Endothelial cell of umbilical vein (primary cell): ENCODE data around the gene LYRM4. TPM values are rescaled to one million over a fixed set of nuclear protein-coding genes. Genes with fewer than 3 reads are reported as not detected.

Source experiments
- BruUV-seq: library from RNA; stranded (reverse); fragments of 400-500 nt; replicated peaks from 2 replicates; lab custom pipeline; 2021; lab: Mats Ljungman, UMichigan
- CTCF ChIA-PET: fragments of 300-600, 350-600 bp; sonication (Branson Sonifier 250); formaldehyde crosslinking; loops from one replicate; lab custom pipeline; 2021; ENCODE audit warnings: antibody characterized with exemption, inconsistent platforms; lab: Charles Lee
- POLR2A ChIA-PET: fragments of 300-600, 350-600 bp; sonication (Branson Sonifier 250); formaldehyde crosslinking; loops from one replicate; lab custom pipeline; 2021; ENCODE audit warnings: antibody characterized with exemption, inconsistent platforms; lab: Charles Lee
- DNase-seq: peaks from one replicate; pipeline ENCODE4 v3.0.0-alpha.2; 2011; ENCODE audit warnings: low read depth, low spot score
- FAIRE-seq: peaks from 2 replicates; lab custom pipeline; 2011; peaks lifted over from hg19 to GRCh38; lab: Jason Lieb, UNC
- H2AFZ ChIP-seq: 2 replicates; pipeline ENCODE4 v1.6.0; 2012; ENCODE audit warnings: low read depth, low read length, control low read depth, inconsistent platforms
- H3K27ac ChIP-seq: 2 replicates; pipeline ENCODE4 v1.5.1; 2011; ENCODE audit warnings: low read depth, mild to moderate bottlenecking, control low read depth, low read length, moderate library complexity; ENCODE audit not compliant: insufficient read depth
- H3K27me3 ChIP-seq, 2 experiments: 2 replicates each; pipeline versions ENCODE4 v1.6.0 to v1.6.1; 2011; ENCODE audit warnings: low read length in 2 of 2, mixed read lengths in 1 of 2; ENCODE audit not compliant: control insufficient read depth in 2 of 2, insufficient read depth in 2 of 2
- H3K36me3 ChIP-seq, 2 experiments: 2 replicates in 1 of 2; 3 replicates in 1 of 2; pipeline ENCODE4 v1.5.1; 2011; ENCODE audit warnings: low read length in 2 of 2, mild to moderate bottlenecking in 1 of 2, moderate library complexity in 1 of 2; ENCODE audit not compliant: control insufficient read depth in 2 of 2, insufficient read depth in 2 of 2; ENCODE audit errors: extremely low read depth in 1 of 2
- H3K4me1 ChIP-seq: 3 replicates; pipeline ENCODE4 v1.5.1; 2011; ENCODE audit warnings: mild to moderate bottlenecking, low read length; ENCODE audit not compliant: control insufficient read depth, insufficient read depth; ENCODE audit errors: extremely low read depth
- H3K4me2 ChIP-seq: 2 replicates; pipeline ENCODE4 v1.6.1; 2011; ENCODE audit warnings: low read length, control low read depth, mixed read lengths; ENCODE audit not compliant: insufficient read depth
- H3K4me3 ChIP-seq, 3 experiments: fragments of 200-600 bp in 1 of 3; sonication (generic), shearing (Covaris generic) in 1 of 3; replicated peaks in 1 of 3; 2 replicates each; pipeline ENCODE4 v1.5.1; 2011 to 2016; ENCODE audit warnings: control low read depth in 3 of 3, low read length in 3 of 3, mild to moderate bottlenecking in 2 of 3, inconsistent platforms in 1 of 3, low read depth in 1 of 3, moderate library complexity in 1 of 3; ENCODE audit not compliant: insufficient read depth in 1 of 3
- H3K79me2 ChIP-seq: 2 replicates; pipeline ENCODE4 v1.6.0; 2012; ENCODE audit warnings: low read length, inconsistent platforms; ENCODE audit not compliant: control insufficient read depth, insufficient read depth
- H3K9ac ChIP-seq: replicated peaks from 2 replicates; pipeline ENCODE3; 2011; ENCODE audit warnings: low read length, control low read depth; ENCODE audit not compliant: insufficient read depth; ENCODE audit errors: extremely low read depth
- H3K9me1 ChIP-seq: replicated peaks from 3 replicates; pipeline ENCODE4 v1.6.0; 2011; ENCODE audit warnings: mild to moderate bottlenecking, low read length; ENCODE audit not compliant: control insufficient read depth, insufficient read depth; ENCODE audit errors: extremely low read depth
- H3K9me3 ChIP-seq: replicated peaks from 2 replicates; pipeline ENCODE4 v1.5.1; 2012; ENCODE audit warnings: low read length, inconsistent platforms; ENCODE audit not compliant: control insufficient read depth, insufficient read depth
- H4K20me1 ChIP-seq: replicated peaks from 2 replicates; pipeline ENCODE3; 2011; ENCODE audit warnings: mild to moderate bottlenecking, low read length; ENCODE audit not compliant: control insufficient read depth, insufficient read depth; ENCODE audit errors: extremely low read depth
- EZH2 ChIP-seq: IDR thresholded peaks from 2 replicates; pipeline ENCODE4 v1.6.1; 2012; ENCODE audit warnings: borderline replicate concordance, low read depth, mild to moderate bottlenecking, moderate library complexity, low read length, inconsistent platforms; ENCODE audit not compliant: severe bottlenecking
- JUN ChIP-seq: IDR thresholded peaks from 2 replicates; pipeline ENCODE4 v1.6.1; 2011; ENCODE audit warnings: borderline replicate concordance, low read depth; ENCODE audit not compliant: insufficient read length, insufficient read depth
- MYC ChIP-seq: IDR thresholded peaks from one replicate; pipeline ENCODE4 v1.6.1; 2011; ENCODE audit warnings: mild to moderate bottlenecking, low read depth, low read length
- POLR2A ChIP-seq: IDR thresholded peaks from 2 replicates; pipeline ENCODE4 v1.6.1; 2012; ENCODE audit warnings: low read depth, mild to moderate bottlenecking, control low read depth, low read length
- POLR2AphosphoS5 ChIP-seq: IDR thresholded peaks from 2 replicates; pipeline ENCODE4 v1.6.1; 2012; ENCODE audit warnings: low read depth, mild to moderate bottlenecking, control low read depth, low read length, moderate library complexity; ENCODE audit not compliant: insufficient read depth
- dilution Hi-C: fragments of 300-500 bp; cut with MboI; formaldehyde crosslinking; loops from one replicate; pipeline ENCODE4 v1.15.0; 2019; ENCODE audit warnings: low sequenced_read_pairs; ENCODE audit not compliant: extremely low pct_ligation_motif_present
- intact Hi-C: fragments of 100-400 bp; cut with micrococcal nuclease; formaldehyde crosslinking; loops from one replicate; pipeline ENCODE4 v1.10.0; 2022
- polyA plus RNA-seq, 4 experiments: library from polyadenylated mRNA; depleted of rRNA in 3 of 4; stranded (reverse) in 3 of 4; unstranded in 1 of 4; fragments of >200 nt; gene quantifications; 2 replicates each; pipeline versions ENCODE4 v1.2.1 to v1.2.3, GENCODE V29; 2011 to 2012; ENCODE audit warnings: missing spikeins in 1 of 4
- total RNA-seq: library from RNA; stranded (reverse); gene quantifications from 2 replicates; pipeline ENCODE4 v1.2.3, GENCODE V29; 2021
- TF ChIP-seq, protein P1 (sequence below), 2 donors: IDR thresholded peaks; 1 replicate in 1 of 2; 2 replicates in 1 of 2; pipeline ENCODE4 v1.5.1; 2011; ENCODE audit warnings: low read length in 2 of 2, mild to moderate bottlenecking in 2 of 2, moderate library complexity in 2 of 2, control low read depth in 1 of 2, inconsistent platforms in 1 of 2, low read depth in 1 of 2; ENCODE audit not compliant: insufficient read depth in 1 of 2; ENCODE audit errors: extremely low read depth in 1 of 2
- TF ChIP-seq, protein P2 (sequence below): IDR thresholded peaks from 2 replicates; pipeline ENCODE4 v1.6.1; 2011; ENCODE audit not compliant: insufficient read depth, insufficient read length

Gene LYRM4
- total and polyA plus RNA-seq, 2 donors (not counting 3 experiments of a cell fraction or from before 2014, with no cell fraction given): 39.5 to 44.0 TPM

GRCh38 chr6:5213836-5214235 is 46.9 kb downstream of the LYRM4 start:
- Histone ChIP-seq H3K27me3 (no peaks in the 10 kb centered on the region), H3K9me3 (no peaks in the 10 kb centered on the region), H3K4me1 (peaks cover 5% of the 10 kb centered on the region), H2AFZ (no peak overlapping the region), H3K27ac (no peak overlapping the region), H3K4me3 (no peak overlapping the region), H4K20me1 (no peaks in the 10 kb centered on the region), H3K9ac (no peak overlapping the region), H3K4me2 (no peak overlapping the region), H3K79me2 (no peaks in the 10 kb centered on the region), H3K36me3 (peaks cover 4 to 5% of the 10 kb centered on the region in 2 experiments), H3K9me1 (no peaks in the 10 kb centered on the region)
- BruUV-seq: no TSS peak
- FAIRE-seq (no peak), DNase-seq (no peak)
- dilution Hi-C loops (no loop called here), intact Hi-C loops (loop anchor here (2.0 kb wide), 2 partner anchors 47 to 89 kb away; partner anchors contain the start of genes FARS2 and LYRM4)
- ChIA-PET POLR2A (no interaction called here), CTCF (interaction anchor here (0.8 to 3.7 kb wide), 7 partner anchors 8 to 188 kb away, joined by 3 to 16 read pairs (median 6); no protein-coding TSS in a partner anchor)
- TF ChIP-seq POLR2A: no peak
- TF ChIP-seq, protein P1, sequence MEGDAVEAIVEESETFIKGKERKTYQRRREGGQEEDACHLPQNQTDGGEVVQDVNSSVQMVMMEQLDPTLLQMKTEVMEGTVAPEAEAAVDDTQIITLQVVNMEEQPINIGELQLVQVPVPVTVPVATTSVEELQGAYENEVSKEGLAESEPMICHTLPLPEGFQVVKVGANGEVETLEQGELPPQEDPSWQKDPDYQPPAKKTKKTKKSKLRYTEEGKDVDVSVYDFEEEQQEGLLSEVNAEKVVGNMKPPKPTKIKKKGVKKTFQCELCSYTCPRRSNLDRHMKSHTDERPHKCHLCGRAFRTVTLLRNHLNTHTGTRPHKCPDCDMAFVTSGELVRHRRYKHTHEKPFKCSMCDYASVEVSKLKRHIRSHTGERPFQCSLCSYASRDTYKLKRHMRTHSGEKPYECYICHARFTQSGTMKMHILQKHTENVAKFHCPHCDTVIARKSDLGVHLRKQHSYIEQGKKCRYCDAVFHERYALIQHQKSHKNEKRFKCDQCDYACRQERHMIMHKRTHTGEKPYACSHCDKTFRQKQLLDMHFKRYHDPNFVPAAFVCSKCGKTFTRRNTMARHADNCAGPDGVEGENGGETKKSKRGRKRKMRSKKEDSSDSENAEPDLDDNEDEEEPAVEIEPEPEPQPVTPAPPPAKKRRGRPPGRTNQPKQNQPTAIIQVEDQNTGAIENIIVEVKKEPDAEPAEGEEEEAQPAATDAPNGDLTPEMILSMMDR (IDR thresholded peaks at IDR 0.05; ENCODE audit: extremely low read depth in 1 of 2, insufficient read depth in 1 of 2, low read depth in 1 of 2, low read length in 2 of 2): no peak
- TF ChIP-seq EZH2: no peak
- TF ChIP-seq, protein P2, sequence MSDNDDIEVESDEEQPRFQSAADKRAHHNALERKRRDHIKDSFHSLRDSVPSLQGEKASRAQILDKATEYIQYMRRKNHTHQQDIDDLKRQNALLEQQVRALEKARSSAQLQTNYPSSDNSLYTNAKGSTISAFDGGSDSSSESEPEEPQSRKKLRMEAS: no peak
- no peak for TF ChIP-seq POLR2AphosphoS5
- no peak for TF ChIP-seq JUN
- TF ChIP-seq MYC: no peak
